Fibroblast of skin of scalp (primary cell): ENCODE results near the gene ZDHHC22. TPM values are rescaled to one million over a fixed set of nuclear protein-coding genes. Genes with fewer than 3 reads are reported as not detected.
"Not testable (repeated sequence)": the region's sequence is repeated elsewhere in the genome, so short reads cannot be mapped to it uniquely, and the experiment has no call there.

ENCODE experiments used
- DNase-seq: peaks from one replicate; pipeline ENCODE4 v3.0.0-alpha.2; 2013
- polyA plus RNA-seq, 2 experiments: library from polyadenylated mRNA; unstranded; fragments of 120-200 nt; gene quantifications; one replicate each; pipeline ENCODE4 v1.2.1, GENCODE V29; 2013; ENCODE audit not compliant: insufficient read length in 2 of 2

The ZDHHC22 gene, protein sequence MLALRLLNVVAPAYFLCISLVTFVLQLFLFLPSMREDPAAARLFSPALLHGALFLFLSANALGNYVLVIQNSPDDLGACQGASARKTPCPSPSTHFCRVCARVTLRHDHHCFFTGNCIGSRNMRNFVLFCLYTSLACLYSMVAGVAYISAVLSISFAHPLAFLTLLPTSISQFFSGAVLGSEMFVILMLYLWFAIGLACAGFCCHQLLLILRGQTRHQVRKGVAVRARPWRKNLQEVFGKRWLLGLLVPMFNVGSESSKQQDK
- polyA plus RNA-seq (2013, experiment 1 of 2; ENCODE audit: insufficient read length): 0.08 TPM
- 0.15 TPM for polyA plus RNA-seq (2013, experiment 2 of 2; ENCODE audit: insufficient read length)

DNA sequence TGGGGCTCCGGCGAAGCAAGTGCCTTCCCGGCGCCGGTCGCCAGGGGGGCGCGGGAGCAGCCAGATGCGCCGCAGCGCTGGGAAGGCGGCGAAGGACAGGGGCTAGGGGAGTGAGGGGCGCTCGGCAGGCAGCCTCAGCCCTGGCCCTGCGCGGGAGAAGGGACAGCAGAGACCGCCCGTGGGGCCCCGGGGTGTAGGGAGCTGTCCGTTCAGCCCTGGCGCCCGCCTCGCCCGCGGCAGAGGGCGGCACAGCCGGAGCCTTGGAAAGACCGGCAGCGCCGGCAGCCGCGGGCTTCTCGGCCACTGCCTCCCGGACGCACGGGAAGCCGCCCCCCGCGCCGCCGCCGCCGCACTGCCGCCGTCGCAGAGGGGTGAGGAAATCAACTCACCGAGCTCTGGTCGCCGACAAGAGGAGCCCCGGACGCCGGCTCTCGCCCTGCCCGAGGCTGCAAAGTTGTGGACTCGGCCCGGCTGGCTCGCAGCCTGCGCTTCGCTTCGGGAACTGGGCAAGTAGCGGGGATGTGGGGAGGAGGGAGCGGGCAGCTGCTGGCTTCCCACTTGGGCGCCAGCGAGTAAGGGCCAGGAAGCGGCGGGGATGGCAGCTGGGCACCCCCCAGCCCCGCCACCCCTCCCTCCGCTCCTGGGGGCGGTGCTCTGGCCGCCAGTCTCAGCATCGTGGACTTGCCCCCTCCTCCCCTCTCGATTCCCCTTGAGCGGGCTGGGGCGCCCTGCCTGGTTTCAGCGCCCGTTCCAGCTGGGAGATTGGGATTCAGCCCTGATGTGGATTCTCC lies at the start of gene ZDHHC22:
TSS of gene ZDHHC22 (minus strand) at position 578 of the 791 bp plus-strand sequence. CDS start 2,053 bp downstream, outside the sequence.
- peak; percentile 30 for DNase-seq

DNA sequence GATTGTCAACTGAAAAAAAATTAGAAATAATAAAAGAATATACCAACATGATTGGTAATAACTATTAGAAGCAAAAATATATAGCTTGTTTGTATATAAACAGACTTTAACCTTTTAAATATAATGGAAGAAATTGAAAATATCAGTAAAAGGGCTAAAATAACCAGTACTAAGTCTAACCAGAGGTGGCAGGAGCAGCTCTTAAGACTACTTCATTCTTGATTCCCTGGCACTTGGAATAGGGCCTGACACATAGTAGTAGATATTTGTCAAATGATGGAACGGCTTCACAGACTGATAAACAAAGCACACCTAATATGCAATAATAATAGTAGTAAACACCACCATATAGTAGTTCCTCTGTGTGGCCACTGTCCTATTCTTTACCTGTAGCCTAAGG lies 49.4 kb upstream of the ZDHHC22 start:
- DNase-seq: no peak

DNA sequence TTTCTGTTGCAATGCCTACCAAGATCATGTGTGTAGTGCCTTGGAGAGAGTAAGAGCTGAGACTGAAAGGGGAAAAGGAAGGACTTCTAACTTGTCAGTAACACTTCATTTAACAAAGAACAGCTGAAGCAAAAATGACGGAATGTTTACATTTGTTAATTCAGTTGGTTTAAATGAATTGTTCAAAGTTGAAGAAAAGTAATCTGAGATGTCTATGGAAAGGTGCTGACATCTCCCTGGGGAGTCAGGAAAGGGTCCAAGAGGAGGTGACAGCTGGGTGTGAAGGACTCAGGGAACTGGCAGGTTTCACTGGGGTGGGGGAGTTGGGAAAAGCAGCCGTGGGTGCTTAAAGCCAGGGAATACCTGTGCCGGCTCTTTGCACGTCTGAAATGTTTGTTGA lies 47.9 kb upstream of the ZDHHC22 start:
- DNase-seq: no peak

DNA sequence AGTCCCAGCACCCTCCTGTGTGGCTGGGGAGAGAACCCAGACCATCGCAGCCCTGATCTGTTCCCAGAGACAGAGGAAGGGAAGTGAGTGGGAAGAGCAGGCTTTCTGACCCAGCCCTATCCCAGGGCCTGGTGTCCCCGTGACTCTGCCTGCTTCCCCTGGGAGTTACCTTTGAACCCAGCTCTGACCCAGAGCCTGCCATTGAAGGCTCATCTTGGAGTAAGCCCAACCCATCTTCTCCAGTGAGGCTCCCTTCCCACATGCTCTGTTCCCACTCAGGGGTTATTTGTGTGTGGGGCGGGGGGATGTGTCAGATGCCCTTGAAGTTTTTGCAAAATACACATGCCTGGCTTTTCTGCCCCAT lies 46.0 kb upstream of the ZDHHC22 start:
- no peak for DNase-seq

DNA sequence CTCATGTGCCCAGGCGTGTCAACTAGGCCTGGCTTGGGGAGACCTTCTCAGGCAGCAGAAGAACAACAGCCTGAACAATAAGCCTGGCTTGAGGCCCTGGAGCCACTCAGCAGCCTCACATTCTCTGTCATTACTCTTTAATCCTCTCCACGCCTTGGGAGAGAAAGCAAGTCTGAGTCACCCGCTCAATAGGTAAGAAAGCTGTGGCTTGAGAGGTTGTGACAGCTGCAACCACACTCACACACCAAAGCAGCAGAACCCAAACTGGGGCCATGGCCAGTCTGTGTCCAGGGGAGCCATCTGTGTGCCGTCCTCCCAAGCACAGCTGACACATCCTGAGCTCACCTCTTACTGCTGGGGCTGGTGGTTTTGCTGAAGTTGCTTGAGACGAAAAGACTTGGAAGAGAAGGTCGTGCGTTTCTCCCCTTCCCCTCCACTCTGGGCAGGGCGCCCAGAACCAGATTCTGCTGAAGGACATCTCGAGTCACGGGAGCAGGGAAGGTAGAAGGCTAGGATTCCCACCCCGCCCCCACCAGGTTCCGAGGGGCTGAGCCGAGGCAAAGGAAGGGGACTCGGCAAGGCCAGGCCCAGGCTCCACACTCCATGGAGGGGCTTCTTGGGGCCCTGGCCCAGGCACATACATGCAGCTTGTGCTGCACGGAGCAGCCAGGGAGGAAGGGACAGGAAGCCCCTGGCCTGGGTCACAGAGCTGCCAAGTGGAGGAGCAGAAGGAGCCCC lies 45.5 kb upstream of the ZDHHC22 start:
- no peak for DNase-seq

DNA sequence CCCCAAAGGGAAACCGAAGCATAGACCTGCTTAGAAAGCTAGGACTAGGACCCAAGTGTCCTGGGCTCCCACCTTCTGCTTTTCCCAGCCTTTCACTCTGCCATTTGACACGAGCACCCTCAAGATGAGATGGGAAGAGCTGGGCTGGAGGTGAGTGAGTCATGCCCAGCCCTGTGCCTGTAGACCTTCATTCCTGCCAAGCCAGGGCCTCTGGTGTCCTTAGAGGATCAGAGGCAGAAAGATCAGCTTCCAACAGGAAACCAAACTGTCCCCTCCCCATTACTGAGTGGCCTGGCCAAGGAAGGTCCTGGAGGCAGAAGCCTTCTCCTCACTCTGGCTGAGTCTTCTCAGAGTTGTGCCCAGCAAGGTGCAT lies 43.5 kb upstream of the ZDHHC22 start:
- DNase-seq: no peak

DNA sequence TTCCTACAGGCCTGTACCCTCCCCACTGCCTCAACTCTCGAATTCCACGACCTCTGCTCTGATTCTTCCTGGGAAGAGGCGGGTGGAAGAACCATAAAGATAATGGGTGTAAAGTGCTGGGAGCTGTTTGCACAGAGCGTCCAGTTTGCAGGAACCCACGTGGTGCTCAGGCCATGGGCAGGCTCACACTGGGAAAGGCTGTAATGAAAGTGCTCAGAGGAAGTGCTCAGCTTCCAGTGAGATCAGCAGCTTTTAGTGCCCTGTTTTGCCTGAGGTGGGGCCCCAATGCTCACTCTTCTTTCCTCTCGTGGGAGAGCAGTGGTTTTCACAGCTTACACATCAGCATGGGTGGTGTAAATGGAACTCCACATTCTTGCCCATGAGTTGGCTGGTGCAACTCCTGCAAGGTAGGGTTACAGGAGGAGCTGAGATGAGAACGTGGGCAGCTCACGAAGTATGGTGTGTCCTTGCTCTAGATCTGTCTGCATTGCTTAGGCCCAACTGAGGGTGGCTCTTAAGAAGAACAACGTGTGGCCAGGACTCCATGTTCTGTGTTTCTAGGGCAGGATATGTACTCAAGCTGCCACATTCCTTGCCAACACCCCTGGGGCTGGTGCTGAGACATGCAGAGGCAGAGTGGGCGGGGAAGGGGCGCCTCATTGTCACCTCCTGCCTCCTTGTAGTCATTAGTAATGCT lies 43.0 kb upstream of the ZDHHC22 start:
- no peak for DNase-seq

DNA sequence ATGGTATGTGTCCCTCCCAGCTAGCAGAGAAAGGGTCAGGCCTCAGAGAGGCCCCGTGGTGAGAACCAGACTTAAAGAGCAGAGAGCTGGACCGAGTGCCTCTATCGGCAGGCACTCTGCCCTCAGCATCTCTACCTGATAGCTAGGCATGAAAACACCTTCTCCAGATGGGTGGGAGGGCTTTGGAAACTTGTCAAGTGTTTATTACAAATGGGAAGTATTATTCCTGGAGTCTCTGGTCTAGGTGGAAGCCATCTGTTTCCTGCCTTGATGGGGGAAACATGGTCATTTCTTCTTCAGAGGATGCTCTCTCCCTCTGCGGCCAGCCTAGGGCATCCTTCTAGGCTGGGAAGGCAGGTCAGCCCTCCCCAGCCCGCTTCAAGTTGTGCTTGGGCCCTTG lies 42.3 kb upstream of the ZDHHC22 start:
- DNase-seq: no peak

DNA sequence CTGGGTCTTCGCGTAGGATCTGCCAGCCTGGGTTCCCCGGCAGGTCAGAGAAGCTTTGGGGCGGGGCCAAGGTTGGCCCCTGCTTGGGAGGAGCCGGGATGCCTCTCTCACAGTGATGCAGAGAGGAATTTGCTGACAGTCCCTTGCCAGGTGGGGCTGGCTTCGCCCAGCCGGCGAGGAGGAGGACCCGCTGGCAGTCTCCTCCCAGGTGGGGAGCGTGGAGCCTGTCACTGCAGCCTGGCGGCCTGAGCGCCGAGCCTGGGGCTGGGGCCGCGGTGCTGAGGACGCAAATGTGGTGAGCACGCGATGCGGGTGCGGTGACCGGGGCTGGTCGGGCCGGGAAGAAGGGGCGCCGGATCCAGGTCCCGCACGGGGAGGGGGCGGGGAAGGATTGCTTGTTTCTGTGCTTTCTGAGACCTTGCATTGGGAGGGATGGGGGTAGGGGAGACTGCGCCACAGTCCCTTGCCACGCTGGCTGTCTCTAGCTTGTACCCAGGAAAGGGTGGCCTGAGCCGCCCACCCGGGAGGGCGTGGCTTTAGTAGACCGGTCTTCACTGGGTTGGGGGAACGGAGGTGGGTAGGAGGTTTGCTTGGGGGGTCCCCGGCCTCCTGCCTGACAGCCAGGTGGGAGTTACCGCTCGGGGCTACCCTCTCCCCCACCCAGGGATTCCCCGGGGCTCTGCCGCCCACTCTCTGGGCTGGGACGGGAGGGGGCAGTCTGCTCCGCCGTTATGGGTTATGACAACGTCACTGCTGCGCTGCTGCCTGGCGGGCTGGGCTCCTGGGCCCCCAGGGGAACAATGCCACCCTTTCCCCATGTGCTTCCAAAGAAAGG lies 40.2 kb upstream of the ZDHHC22 start, which contains the start of gene TMEM63C:
TSS of gene TMEM63C (plus strand) at position 196 of the 835 bp plus-strand sequence. CDS start 37,016 bp downstream, outside the sequence.
- DNase-seq: no peak

DNA sequence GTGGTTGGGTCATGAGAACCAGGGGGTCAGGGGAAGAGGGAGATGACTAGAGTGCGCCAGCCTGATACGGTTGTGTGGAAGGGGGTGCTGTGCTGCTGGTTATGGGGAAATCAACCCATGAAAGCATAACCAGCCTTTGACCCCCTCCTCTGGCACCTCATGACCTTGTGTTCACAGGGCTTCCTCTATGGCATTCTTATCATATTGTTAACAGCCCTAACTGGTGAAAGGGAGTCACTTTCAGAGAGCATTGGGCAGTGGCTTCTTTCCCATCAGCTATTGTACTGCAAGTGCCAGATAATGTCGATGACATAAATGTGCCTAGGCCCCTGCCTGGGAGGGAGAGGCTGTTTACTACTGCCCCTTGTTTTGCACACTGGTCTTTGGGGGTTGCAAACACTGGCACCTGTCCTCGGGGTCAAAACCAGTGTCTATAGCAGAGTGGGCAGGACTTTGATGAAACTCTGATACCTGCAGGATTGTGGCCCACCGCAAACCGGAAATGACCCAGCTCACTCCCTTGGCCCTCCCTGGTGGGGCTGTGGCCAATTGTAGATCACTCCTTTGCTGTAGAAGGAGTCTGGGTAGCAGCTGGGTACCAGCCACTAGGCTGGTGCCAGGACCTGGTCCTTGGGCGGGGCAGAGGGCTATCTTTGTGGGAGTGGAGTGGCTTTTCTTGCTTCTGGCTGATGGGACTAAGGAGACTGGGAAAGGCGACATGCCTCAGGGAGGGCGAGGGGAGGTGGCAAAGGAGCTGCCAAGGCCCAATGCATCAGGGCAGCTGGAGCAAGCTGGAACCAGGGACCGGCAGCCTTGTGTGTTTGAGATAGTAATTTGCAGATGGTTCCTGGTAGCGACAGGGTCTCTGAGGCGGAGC lies 39.4 kb upstream of the ZDHHC22 start:
- no peak for DNase-seq

DNA sequence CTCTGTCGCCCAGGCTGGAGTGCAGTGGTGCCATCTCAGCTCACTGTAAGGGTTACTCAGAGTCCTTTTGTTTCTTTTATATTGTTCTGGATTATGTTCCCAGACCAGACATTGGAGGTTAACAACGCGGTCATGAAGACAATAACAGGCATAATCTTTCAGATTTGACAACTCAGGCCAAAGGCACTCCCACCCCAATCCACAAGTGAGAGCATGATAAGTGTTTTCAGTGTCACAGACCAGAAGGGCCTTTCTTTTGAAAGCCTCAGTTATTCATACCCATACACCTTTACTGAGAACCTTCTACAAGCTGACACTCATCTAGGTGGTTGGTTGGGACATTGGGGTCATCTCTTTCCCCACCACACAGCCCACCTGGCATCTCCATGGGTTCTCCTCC lies 37.1 kb upstream of the ZDHHC22 start:
- DNase-seq: no peak

DNA sequence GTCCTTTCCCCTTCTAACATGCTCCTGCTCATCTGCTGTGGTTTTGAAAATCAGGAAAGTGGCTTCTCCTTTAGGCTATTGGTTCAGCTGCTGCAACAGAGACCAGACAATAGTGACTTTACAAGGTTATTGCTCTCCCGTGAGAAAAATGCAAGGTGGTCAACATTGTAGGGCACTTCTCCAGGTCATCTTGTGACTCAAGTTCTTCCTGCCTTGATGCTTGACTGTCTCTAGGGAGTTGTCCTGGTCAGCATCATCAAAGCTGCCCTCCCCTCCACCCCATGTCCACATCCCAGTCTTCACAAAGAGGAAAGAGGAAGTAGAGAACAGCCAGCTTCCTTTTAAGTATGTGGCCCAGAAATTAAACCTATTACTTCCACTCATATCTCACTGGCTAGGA lies 36.1 kb upstream of the ZDHHC22 start:
- DNase-seq: no peak

DNA sequence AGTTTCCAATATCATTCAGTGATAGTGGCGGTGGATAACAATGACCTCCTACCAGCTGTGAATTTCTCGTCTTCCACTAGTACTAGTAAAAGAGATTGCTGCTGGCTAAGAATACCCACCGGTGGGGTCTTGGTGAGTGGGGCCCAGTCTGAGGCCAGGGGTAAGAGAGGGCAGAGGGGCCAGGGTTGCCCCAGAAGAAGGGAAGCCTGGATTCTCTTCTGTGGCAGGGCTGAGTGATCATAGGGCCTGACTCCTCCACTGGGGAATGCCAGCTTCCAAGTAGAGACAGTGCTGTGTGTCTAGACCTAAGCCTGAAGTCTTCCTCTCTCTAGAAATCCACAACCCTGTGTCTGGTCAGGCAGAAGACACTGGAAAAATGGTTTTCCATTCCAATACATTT lies 34.3 kb upstream of the ZDHHC22 start:
- DNase-seq: no peak

DNA sequence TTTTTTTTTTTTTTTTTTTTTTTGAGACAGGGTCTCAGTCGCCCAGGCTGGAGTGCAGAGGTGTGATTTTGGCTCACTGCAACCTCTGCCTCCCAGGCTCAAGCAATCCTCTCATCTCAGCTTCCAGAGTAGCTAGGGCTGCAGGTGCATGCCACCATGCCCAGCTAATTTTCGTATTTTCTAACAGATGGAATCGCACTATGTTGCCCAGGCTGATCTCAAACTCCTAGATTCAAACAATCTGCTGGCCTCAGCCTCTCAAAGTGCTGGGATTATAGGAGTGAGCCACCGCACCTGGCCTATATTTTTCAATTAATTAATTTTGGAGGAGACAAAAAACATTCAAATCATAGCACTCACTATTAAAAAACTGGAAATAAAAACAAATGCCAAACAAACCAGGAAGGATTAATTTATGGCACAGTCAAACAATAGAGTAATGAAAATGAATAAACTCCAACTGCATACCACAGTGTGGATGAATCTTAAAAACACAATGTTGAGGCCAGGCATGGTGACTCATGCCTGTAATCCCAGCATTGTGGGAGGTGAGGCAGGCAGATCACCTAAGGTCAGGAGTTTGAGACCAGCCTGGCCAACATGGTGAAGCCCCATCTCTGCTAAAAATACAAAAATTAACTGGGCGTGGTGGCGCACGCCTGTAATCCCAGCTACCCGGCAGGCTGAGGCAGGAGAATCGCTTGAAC lies 32.5 kb upstream of the ZDHHC22 start:
- not testable (repeated sequence) for DNase-seq

DNA sequence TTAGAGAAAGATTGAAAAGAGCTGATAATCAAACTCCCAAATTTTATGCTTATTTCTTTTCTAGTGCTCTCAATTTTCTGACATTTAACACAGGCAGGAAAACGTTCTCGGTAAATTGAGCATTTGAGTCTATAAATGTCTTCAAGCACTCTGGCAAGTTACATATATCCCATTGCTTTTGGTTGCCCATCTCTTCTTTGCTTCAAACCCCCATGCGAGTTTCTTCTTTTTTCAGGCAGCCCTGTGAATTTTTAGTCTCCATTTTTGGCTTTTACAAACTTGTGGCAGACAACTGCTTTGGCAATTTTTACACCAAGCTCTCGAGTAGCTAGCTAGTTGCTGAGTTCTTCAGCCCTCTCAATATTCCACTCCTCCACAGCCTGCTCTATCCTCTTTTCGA lies 31.3 kb upstream of the ZDHHC22 start:
- DNase-seq: no peak

DNA sequence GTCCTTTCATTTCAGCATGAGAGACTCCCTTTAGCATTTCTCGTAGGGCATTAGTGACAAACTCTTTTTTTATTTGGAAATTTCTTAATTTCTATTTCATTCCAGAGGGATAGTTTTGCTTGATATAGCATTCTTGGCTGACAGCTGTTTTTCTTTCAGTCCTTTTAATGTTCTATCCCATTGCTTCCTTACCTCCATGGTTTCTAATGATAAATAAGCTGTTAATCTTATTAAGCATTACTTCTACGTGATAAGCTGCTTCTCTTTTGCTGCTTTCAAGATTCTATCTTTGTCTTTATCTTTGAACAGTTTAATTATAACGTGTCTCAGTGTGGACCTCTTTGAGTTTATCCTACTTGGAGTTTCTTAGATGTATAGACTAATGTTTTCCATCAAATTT lies 28.5 kb upstream of the ZDHHC22 start:
- no peak for DNase-seq

DNA sequence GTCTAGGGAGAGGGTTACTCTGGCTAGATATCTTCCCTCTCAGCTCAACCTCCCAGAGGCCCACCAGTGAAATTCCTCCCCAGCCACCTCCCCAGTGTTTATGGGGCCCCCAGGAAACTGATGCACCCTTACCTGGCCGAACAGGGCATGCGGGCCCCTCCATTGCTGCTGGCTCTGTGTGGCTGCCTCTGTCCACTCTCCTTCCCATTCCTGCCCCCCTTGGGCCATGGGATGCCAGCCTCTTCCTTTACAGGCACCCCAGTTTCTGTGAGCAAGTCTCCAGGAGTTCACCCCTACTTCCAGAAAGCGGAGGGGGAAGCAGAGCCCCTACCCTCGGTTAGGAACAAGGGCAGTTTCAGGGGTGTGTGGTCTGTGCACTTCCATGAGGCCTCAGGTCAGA lies 19.4 kb upstream of the ZDHHC22 start:
- no peak for DNase-seq

DNA sequence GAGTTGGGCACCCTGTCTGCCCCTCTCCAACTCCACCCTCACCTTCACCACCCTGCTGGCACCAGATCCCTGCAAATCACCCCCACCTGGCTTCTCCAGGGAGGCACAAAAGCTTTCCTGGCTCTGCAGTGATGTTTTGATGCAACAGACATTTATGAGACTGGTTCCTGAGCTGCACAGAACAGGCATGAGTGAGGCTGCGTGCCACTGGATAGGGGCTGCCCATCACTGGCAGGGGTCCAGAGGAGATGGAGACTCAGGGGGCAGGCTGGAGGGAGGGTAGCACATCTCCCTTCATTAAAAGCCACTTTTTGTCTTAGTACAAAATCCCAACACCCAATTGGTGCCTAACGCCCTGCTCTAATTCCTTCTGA lies 17.3 kb upstream of the ZDHHC22 start:
- no peak for DNase-seq

DNA sequence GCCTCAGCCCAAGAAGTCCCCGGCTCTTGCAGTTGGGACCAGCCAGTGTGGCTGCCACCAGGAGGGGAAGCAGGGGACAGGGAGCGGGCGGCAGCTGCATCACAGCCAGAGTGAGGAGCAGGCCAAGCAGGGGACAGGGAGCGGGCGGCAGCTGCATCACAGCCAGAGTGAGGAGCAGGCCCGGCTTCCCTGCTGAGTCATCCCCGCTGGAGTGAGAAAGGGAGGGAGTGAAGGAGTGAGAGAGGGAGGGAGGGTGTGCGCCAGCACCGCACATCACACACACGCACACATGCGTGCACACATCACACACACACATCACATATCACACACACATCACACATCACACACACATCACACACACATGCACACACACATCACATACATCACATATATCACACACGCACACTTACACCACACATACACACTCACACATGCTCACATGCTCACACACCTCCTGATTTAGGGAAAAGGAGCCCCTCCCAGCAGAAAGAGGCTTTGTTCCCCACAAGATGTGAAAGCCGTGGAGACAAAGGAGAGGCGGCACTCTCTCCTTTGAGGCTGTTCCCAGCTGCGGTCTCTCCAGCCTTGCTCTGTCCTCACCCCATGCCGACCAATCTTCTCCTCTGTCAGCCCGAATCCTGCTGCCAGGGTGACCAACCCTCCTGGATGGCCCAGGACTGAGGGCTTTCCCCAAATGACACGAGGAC lies 16.7 kb upstream of the ZDHHC22 start:
- peak; percentile 76 for DNase-seq
